ENCODE results near the gene RSPO1. TPM values are rescaled to one million over a fixed set of nuclear protein-coding genes. Genes with fewer than 3 reads are reported as not detected.
"Not testable (repeated sequence)": the region's sequence is repeated elsewhere in the genome, so short reads cannot be mapped to it uniquely, and the experiment has no call there.

Gene RSPO1
- total RNA-seq, 1 experiment from 2014 or later = not detected

GRCh38 chr1:37595440-37596181, 39.1 kb downstream of the RSPO1 start, which contains the start of gene GNL2:
Gene GNL2, minus strand, starts transcription at chr1:37595937. Its CDS starts 115 bp downstream, at chr1:37595822.
- Histone ChIP-seq H3F3A (ENCODE audit: low read length, unreplicated experiment) (no peaks in the 10 kb centered on the region), H3K27me3 (ENCODE audit: low read length) (no peaks in the 10 kb centered on the region), H3K9me2 (replicated peaks; ENCODE audit: low read length) (no peaks in the 10 kb centered on the region), H2AFZ (ENCODE audit: low read length) (peak within 1 kb of the TSS; percentile 90), H3K4me1 (ENCODE audit: insufficient read depth, low read length) (peaks cover 15% of the 10 kb centered on the region), H3K27ac (ENCODE audit: low read length) (peak within 1 kb of the TSS; percentile 71), H3K36me3 (ENCODE audit: low read depth, low read length) (peaks cover 27% of the 10 kb centered on the region), H3K79me2 (ENCODE audit: low read length) (peaks cover 41% of the 10 kb centered on the region), H3K9ac (ENCODE audit: low read length) (peak within 1 kb of the TSS; percentile 97), H4K20me1 (ENCODE audit: low read length) (peaks cover 20% of the 10 kb centered on the region), H3K4me3 (ENCODE audit: low read length) (peak within 1 kb of the TSS; percentile 96), H3K9me3 (ENCODE audit: low read length) (no peaks in the 10 kb centered on the region), H3K4me2 (ENCODE audit: low read length) (peak within 1 kb of the TSS; percentile 90)
- POLR2A ChIA-PET (ENCODE audit: unreplicated experiment) = interaction anchor here (0.6 to 1.0 kb wide), 3 partner anchors 37 to 96 kb away, joined by 3 to 5 read pairs (median 3); no protein-coding TSS in a partner anchor
- intact Hi-C loops (cut with micrococcal nuclease) = loop anchor here (2.0 to 5.0 kb wide), 2 partner anchors 19 to 97 kb away; partner anchors contain the start of gene CDCA8
- CTCF ChIA-PET = interaction anchor here (1.1 kb wide), 1 partner anchor 111 kb away, joined by 3 read pairs; no protein-coding TSS in a partner anchor
- BruUV-seq (replicated peaks) = TSS peak; percentile 62
- no peak for TF ChIP-seq EZH2phosphoT487 (IDR thresholded peaks at IDR 0.05; ENCODE audit: borderline replicate concordance, low read length)
- TF ChIP-seq EZH2 (IDR thresholded peaks at IDR 0.05; ENCODE audit: low read length, unreplicated experiment) = no peak
- TF ChIP-seq, protein P1, sequence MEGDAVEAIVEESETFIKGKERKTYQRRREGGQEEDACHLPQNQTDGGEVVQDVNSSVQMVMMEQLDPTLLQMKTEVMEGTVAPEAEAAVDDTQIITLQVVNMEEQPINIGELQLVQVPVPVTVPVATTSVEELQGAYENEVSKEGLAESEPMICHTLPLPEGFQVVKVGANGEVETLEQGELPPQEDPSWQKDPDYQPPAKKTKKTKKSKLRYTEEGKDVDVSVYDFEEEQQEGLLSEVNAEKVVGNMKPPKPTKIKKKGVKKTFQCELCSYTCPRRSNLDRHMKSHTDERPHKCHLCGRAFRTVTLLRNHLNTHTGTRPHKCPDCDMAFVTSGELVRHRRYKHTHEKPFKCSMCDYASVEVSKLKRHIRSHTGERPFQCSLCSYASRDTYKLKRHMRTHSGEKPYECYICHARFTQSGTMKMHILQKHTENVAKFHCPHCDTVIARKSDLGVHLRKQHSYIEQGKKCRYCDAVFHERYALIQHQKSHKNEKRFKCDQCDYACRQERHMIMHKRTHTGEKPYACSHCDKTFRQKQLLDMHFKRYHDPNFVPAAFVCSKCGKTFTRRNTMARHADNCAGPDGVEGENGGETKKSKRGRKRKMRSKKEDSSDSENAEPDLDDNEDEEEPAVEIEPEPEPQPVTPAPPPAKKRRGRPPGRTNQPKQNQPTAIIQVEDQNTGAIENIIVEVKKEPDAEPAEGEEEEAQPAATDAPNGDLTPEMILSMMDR (conservative IDR thresholded peaks at IDR 0.05; ENCODE audit: low read depth, low read length) = no peak
- peak; percentile 97 for DNase-seq
- peak; percentile 98 for ATAC-seq

DNA sequence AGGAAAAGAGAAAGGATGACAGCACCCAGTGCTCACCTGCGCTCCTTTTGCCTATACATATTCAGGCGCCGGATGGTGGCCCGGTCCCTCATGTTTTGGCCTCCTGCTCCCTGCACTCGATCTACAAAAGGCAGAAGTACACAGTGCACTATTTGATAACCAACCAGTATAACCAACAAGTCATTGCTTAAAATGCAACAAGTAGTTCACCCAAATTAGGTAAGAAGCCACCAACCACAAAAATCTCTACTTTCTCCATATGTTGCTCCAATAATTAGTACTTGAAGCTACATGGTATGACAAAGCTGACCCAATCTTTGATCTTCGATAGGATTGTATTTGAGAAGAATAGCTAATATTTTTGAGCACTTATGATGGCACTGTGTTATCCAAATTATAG, 41.0 kb downstream of the RSPO1 start:
- Histone ChIP-seq H3K36me3 (ENCODE audit: low read depth, low read length) (peaks cover 35% of the 10 kb centered on the region), H4K20me1 (ENCODE audit: low read length) (peaks cover 20% of the 10 kb centered on the region), H3K4me3 (ENCODE audit: low read length) (peak overlapping the region; percentile 96), H3K27me3 (ENCODE audit: low read length) (no peaks in the 10 kb centered on the region), H3K9ac (ENCODE audit: low read length) (no peak overlapping the region), H3K4me1 (ENCODE audit: insufficient read depth, low read length) (peaks cover 15% of the 10 kb centered on the region), H3K4me2 (ENCODE audit: low read length) (peak overlapping the region; percentile 90), H3K27ac (ENCODE audit: low read length) (no peak overlapping the region), H3K79me2 (ENCODE audit: low read length) (peaks cover 41% of the 10 kb centered on the region), H2AFZ (ENCODE audit: low read length) (no peak overlapping the region), H3K9me2 (replicated peaks; ENCODE audit: low read length) (no peaks in the 10 kb centered on the region), H3K9me3 (ENCODE audit: low read length) (no peaks in the 10 kb centered on the region), H3F3A (ENCODE audit: low read length, unreplicated experiment) (no peaks in the 10 kb centered on the region)
- ATAC-seq = no peak
- CTCF ChIA-PET = no interaction called here
- intact Hi-C loops (cut with micrococcal nuclease) = loop anchor here (2.0 kb wide), 1 partner anchor 17 kb away; no protein-coding TSS in a partner anchor
- TF ChIP-seq EZH2 (IDR thresholded peaks at IDR 0.05; ENCODE audit: low read length, unreplicated experiment) (no peak), EZH2phosphoT487 (IDR thresholded peaks at IDR 0.05; ENCODE audit: borderline replicate concordance, low read length) (no peak)
- TF ChIP-seq, protein P1 (conservative IDR thresholded peaks at IDR 0.05; ENCODE audit: low read depth, low read length) = no peak
- no peak for DNase-seq
- BruUV-seq (replicated peaks) = no TSS peak
- POLR2A ChIA-PET (ENCODE audit: unreplicated experiment) = no interaction called here

GRCh38 chr1:37588939-37589338, 45.8 kb downstream of the RSPO1 start:
- Histone ChIP-seq H3K4me3 (ENCODE audit: low read length) (no peak overlapping the region), H3K27me3 (ENCODE audit: low read length) (no peaks in the 10 kb centered on the region), H3K9me3 (ENCODE audit: low read length) (no peaks in the 10 kb centered on the region), H4K20me1 (ENCODE audit: low read length) (peaks cover 16% of the 10 kb centered on the region), H3K4me1 (ENCODE audit: insufficient read depth, low read length) (peaks cover 6% of the 10 kb centered on the region), H3F3A (ENCODE audit: low read length, unreplicated experiment) (no peaks in the 10 kb centered on the region), H3K4me2 (ENCODE audit: low read length) (no peak overlapping the region), H2AFZ (ENCODE audit: low read length) (no peak overlapping the region), H3K9me2 (replicated peaks; ENCODE audit: low read length) (no peaks in the 10 kb centered on the region), H3K36me3 (ENCODE audit: low read depth, low read length) (peaks cover 66% of the 10 kb centered on the region), H3K27ac (ENCODE audit: low read length) (no peak overlapping the region), H3K79me2 (ENCODE audit: low read length) (peaks cover 23% of the 10 kb centered on the region), H3K9ac (ENCODE audit: low read length) (no peak overlapping the region)
- TF ChIP-seq EZH2 (IDR thresholded peaks at IDR 0.05; ENCODE audit: low read length, unreplicated experiment) = no peak
- no peak for TF ChIP-seq EZH2phosphoT487 (IDR thresholded peaks at IDR 0.05; ENCODE audit: borderline replicate concordance, low read length)
- TF ChIP-seq, protein P1 (conservative IDR thresholded peaks at IDR 0.05; ENCODE audit: low read depth, low read length) = no peak
- DNase-seq = no peak
- no TSS peak for BruUV-seq (replicated peaks)
- ATAC-seq = no peak
- CTCF ChIA-PET = no interaction called here
- intact Hi-C loops (cut with micrococcal nuclease) = no loop called here
- POLR2A ChIA-PET (ENCODE audit: unreplicated experiment) = no interaction called here

DNA sequence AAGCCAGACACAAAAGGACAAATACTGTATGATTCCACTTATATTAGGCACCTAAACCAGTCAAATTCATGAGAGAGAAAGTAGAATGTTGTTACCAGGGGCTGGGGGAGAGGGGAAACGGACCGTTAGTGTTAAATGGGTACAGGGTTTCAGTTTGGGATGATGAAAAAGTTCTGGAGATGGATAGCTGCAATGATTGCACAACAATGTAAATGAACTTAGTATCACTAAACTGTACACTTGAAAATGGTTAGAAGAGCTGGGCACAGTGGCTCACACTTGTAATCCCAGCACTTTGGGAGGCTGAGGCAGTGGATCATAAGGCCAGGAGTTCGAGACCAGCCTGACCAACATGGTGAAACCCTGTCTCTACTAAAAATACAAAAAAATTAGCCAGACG, 50.1 kb downstream of the RSPO1 start:
- ATAC-seq; H3K79me2 ChIP-seq (ENCODE audit: low read length); CTCF ChIA-PET; H3K9me3 ChIP-seq (ENCODE audit: low read length); BruUV-seq (replicated peaks); POLR2A ChIA-PET (ENCODE audit: unreplicated experiment); intact Hi-C loops (cut with micrococcal nuclease); H3K4me3 ChIP-seq (ENCODE audit: low read length); H3K4me2 ChIP-seq (ENCODE audit: low read length); H3K9ac ChIP-seq (ENCODE audit: low read length); H3K27ac ChIP-seq (ENCODE audit: low read length); H3K9me2 ChIP-seq (replicated peaks; ENCODE audit: low read length); DNase-seq; H3K27me3 ChIP-seq (ENCODE audit: low read length); H4K20me1 ChIP-seq (ENCODE audit: low read length); H3F3A ChIP-seq (ENCODE audit: low read length, unreplicated experiment); H3K4me1 ChIP-seq (ENCODE audit: insufficient read depth, low read length); H2AFZ ChIP-seq (ENCODE audit: low read length): not testable (repeated sequence)
- H3K36me3 ChIP-seq (ENCODE audit: low read depth, low read length) = peaks cover 66% of the 10 kb centered on the region

All from PC-3 (cell line).